ENCODE results near the gene PPT2. TPM values are rescaled to one million over a fixed set of nuclear protein-coding genes. Genes with fewer than 3 reads are reported as not detected.

Gene PPT2
- total and polyA plus RNA-seq, 2 donors (not counting 3 experiments of a cell fraction or from before 2014, with no cell fraction given): 27.2 to 47.3 TPM

DNA sequence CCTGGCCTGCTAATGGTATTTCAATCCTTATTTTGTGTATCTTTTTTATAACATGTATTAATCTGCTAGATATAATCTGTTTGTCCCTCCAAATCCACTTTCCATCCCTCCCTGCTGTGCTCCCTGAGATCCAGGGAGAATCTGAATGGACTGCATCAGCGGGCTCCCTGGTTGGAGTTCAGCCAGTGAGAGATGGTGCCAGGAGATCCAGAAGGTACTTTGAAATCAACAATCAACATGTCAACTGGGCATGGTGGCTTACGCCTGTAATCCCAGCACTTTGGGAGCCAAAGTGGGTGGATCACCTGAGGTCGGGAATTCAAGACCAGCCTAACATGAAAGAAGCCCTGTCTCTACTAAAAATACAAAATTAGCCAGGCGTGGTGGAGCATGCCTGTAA is 30.3 kb upstream of the PPT2 start:
- Histone ChIP-seq H3K36me3 (ENCODE audit: control insufficient read depth in 2 of 2, extremely low read depth in 1 of 2, insufficient read depth in 2 of 2, low read length in 2 of 2) (peaks cover 6 to 35% of the 10 kb centered on the region in 2 experiments), H3K9me1 (replicated peaks; ENCODE audit: control insufficient read depth, extremely low read depth, insufficient read depth, low read length) (no peaks in the 10 kb centered on the region), H3K27me3 (ENCODE audit: control insufficient read depth in 2 of 2, insufficient read depth in 2 of 2, low read length in 2 of 2) (no peaks in the 10 kb centered on the region), H3K4me2 (ENCODE audit: insufficient read depth, low read length) (no peak overlapping the region), H2AFZ (ENCODE audit: low read depth, low read length) (no peak overlapping the region), H3K9ac (replicated peaks; ENCODE audit: extremely low read depth, insufficient read depth, low read length) (no peak overlapping the region), H3K27ac (ENCODE audit: insufficient read depth, low read depth, low read length) (no peak overlapping the region), H4K20me1 (replicated peaks; ENCODE audit: control insufficient read depth, extremely low read depth, insufficient read depth, low read length) (no peaks in the 10 kb centered on the region), H3K4me3 (replicated peaks in 1 of 3; ENCODE audit: insufficient read depth in 1 of 3, low read depth in 1 of 3, low read length in 3 of 3) (no peak overlapping the region), H3K9me3 (replicated peaks; ENCODE audit: control insufficient read depth, insufficient read depth, low read length) (no peaks in the 10 kb centered on the region), H3K4me1 (ENCODE audit: control insufficient read depth, extremely low read depth, insufficient read depth, low read length) (peaks cover 11% of the 10 kb centered on the region), H3K79me2 (ENCODE audit: control insufficient read depth, insufficient read depth, low read length) (peaks cover 7% of the 10 kb centered on the region)
- BruUV-seq (replicated peaks): no TSS peak
- dilution Hi-C loops (cut with MboI; ENCODE audit: extremely low pct_ligation_motif_present, low sequenced_read_pairs) (no loop called here), intact Hi-C loops (cut with micrococcal nuclease) (no loop called here)
- FAIRE-seq (no peak), DNase-seq (ENCODE audit: low read depth, low spot score) (no peak)
- TF ChIP-seq, protein P1, sequence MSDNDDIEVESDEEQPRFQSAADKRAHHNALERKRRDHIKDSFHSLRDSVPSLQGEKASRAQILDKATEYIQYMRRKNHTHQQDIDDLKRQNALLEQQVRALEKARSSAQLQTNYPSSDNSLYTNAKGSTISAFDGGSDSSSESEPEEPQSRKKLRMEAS (IDR thresholded peaks at IDR 0.05; ENCODE audit: insufficient read depth, insufficient read length): no peak
- no peak for TF ChIP-seq EZH2 (IDR thresholded peaks at IDR 0.05; ENCODE audit: borderline replicate concordance, low read depth, low read length, severe bottlenecking)
- TF ChIP-seq GATA2 (IDR thresholded peaks at IDR 0.05; ENCODE audit: insufficient read depth, insufficient read length, low read depth, low read length): no peak
- no peak for TF ChIP-seq MYC (IDR thresholded peaks at IDR 0.05; ENCODE audit: low read depth, low read length)
- TF ChIP-seq POLR2AphosphoS5 (IDR thresholded peaks at IDR 0.05; ENCODE audit: insufficient read depth, low read depth, low read length): no peak
- no peak for TF ChIP-seq JUN (IDR thresholded peaks at IDR 0.05; ENCODE audit: borderline replicate concordance, insufficient read depth, insufficient read length, low read depth)
- TF ChIP-seq, protein P2, sequence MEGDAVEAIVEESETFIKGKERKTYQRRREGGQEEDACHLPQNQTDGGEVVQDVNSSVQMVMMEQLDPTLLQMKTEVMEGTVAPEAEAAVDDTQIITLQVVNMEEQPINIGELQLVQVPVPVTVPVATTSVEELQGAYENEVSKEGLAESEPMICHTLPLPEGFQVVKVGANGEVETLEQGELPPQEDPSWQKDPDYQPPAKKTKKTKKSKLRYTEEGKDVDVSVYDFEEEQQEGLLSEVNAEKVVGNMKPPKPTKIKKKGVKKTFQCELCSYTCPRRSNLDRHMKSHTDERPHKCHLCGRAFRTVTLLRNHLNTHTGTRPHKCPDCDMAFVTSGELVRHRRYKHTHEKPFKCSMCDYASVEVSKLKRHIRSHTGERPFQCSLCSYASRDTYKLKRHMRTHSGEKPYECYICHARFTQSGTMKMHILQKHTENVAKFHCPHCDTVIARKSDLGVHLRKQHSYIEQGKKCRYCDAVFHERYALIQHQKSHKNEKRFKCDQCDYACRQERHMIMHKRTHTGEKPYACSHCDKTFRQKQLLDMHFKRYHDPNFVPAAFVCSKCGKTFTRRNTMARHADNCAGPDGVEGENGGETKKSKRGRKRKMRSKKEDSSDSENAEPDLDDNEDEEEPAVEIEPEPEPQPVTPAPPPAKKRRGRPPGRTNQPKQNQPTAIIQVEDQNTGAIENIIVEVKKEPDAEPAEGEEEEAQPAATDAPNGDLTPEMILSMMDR (IDR thresholded peaks at IDR 0.05; ENCODE audit: extremely low read depth in 1 of 2, insufficient read depth in 1 of 2, low read depth in 1 of 2, low read length in 2 of 2): no peak
- TF ChIP-seq FOS (IDR thresholded peaks at IDR 0.05; ENCODE audit: borderline replicate concordance, insufficient read depth, low read length): no peak
- TF ChIP-seq POLR2A (IDR thresholded peaks at IDR 0.05; ENCODE audit: low read depth, low read length): no peak
- CTCF ChIA-PET: no interaction called here
- POLR2A ChIA-PET: no interaction called here

Data from endothelial cell of umbilical vein (primary cell).